GM21528 (cell line): ENCODE measurements around the gene POU6F2.

Experiments
- ATAC-seq: cut with Tn5 transposase; IDR thresholded peaks from one replicate; pipeline ENCODE4 v1.9.1; 2021; ENCODE audit warnings: mild to moderate bottlenecking, moderate library complexity; ENCODE audit not compliant: unreplicated experiment, low FRiP score

Gene POU6F2

GRCh38 chr7:39240864-39241263 lies 263.2 kb downstream of the POU6F2 start:
- no peak for ATAC-seq

GRCh38 chr7:39247576-39247975 lies 269.9 kb downstream of the POU6F2 start:
- no peak for ATAC-seq

- no peak for ATAC-seq
These were observed 270.5 kb downstream of the POU6F2 start for GRCh38 chr7:39248041-39248691.

- ATAC-seq = no peak
These were observed 271.0 kb downstream of the POU6F2 start for GRCh38 chr7:39248692-39249090.

- no peak for ATAC-seq
These were observed 272.0 kb downstream of the POU6F2 start for GRCh38 chr7:39249635-39250152.

- no peak for ATAC-seq
These were observed 275.2 kb downstream of the POU6F2 start for GRCh38 chr7:39252916-39253315.

GRCh38 chr7:39259391-39260003 lies 281.8 kb downstream of the POU6F2 start:
- ATAC-seq = no peak

GRCh38 chr7:39260279-39260844 lies 282.7 kb downstream of the POU6F2 start:
- no peak for ATAC-seq

- ATAC-seq = no peak
These were observed 284.1 kb downstream of the POU6F2 start for GRCh38 chr7:39261771-39262170.

GRCh38 chr7:39265641-39266591 lies 288.2 kb downstream of the POU6F2 start:
- no peak for ATAC-seq

- ATAC-seq = no peak
These were observed 291.3 kb downstream of the POU6F2 start for GRCh38 chr7:39269034-39269433.

- no peak for ATAC-seq
These were observed 292.3 kb downstream of the POU6F2 start for GRCh38 chr7:39270018-39270417.

GRCh38 chr7:39271402-39271801 lies 293.7 kb downstream of the POU6F2 start:
- no peak for ATAC-seq

GRCh38 chr7:39272111-39272510 lies 294.4 kb downstream of the POU6F2 start:
- ATAC-seq = no peak

GRCh38 chr7:39272691-39273090 lies 295.0 kb downstream of the POU6F2 start:
- no peak for ATAC-seq

GRCh38 chr7:39280337-39280736 lies 302.6 kb downstream of the POU6F2 start:
- ATAC-seq = no peak

GRCh38 chr7:39285256-39285655 lies 307.5 kb downstream of the POU6F2 start:
- no peak for ATAC-seq

- ATAC-seq = no peak
These were observed 310.6 kb downstream of the POU6F2 start for GRCh38 chr7:39288303-39288702.

GRCh38 chr7:39291628-39292410 lies 314.1 kb downstream of the POU6F2 start:
- no peak for ATAC-seq
